Coronary artery (tissue), 2 donors: ENCODE results near the gene CLDN5.
A peak's percentile ranks its signal among the peaks of the same experiment; 100 is the strongest.

Experiments
- DNase-seq: peaks from one replicate; pipeline ENCODE4 v3.0.0-alpha.2; 2017; ENCODE audit warnings: low spot score
- H3K27ac ChIP-seq, 2 donors: fragments of 200-600 bp; sonication (generic); one replicate each; pipeline ENCODE4 v1.5.1; 2016 to 2019
- H3K4me3 ChIP-seq: fragments of 200-600 bp; sonication (generic); 2 replicates; pipeline ENCODE4 v1.5.1; 2016; ENCODE audit warnings: mild to moderate bottlenecking, moderate library complexity
- CTCF ChIP-seq: fragments of 200-600 bp; sonication (generic); IDR thresholded peaks from one replicate; pipeline ENCODE4 v1.5.1; 2019; ENCODE audit warnings: antibody characterized with exemption

The CLDN5 gene

GRCh38 chr22:19490628-19491230 is 33.5 kb downstream of the CLDN5 start:
- Histone ChIP-seq H3K27ac (no peak overlapping the region), H3K4me3 (no peak overlapping the region)
- TF ChIP-seq CTCF, result no peak
- no peak for DNase-seq

GRCh38 chr22:19488884-19489843 is 35.0 kb downstream of the CLDN5 start:
- Histone ChIP-seq H3K4me3 (no peak overlapping the region), H3K27ac (no peak overlapping the region)
- TF ChIP-seq CTCF, result no peak
- no peak for DNase-seq

- DNase-seq, result no peak
- Histone ChIP-seq H3K4me3 (no peak overlapping the region), H3K27ac (no peak overlapping the region)
- no peak for TF ChIP-seq CTCF
Observed at GRCh38 chr22:19488285-19488684, 35.9 kb downstream of the CLDN5 start.

GRCh38 chr22:19483481-19484244 is 40.5 kb downstream of the CLDN5 start:
- H3K4me3 ChIP-seq, result no peak overlapping the region
- H3K27ac ChIP-seq, result peak overlapping the region in 1 of 2 donors; percentile 56
- no peak for DNase-seq
- no peak for TF ChIP-seq CTCF

GRCh38 chr22:19482297-19482696 is 41.9 kb downstream of the CLDN5 start:
- no peak for DNase-seq

GRCh38 chr22:19480789-19481188 is 43.4 kb downstream of the CLDN5 start:
- TF ChIP-seq CTCF, result no peak
- H3K4me3 ChIP-seq, result no peak overlapping the region
- no peak for DNase-seq
- H3K27ac ChIP-seq, result no peak overlapping the region

More at GRCh38 chr22:19482297-19482696, 41.9 kb downstream of the CLDN5 start:
- Histone ChIP-seq H3K27ac (no peak overlapping the region), H3K4me3 (no peak overlapping the region)
- TF ChIP-seq CTCF, result no peak
